ENCODE data around the gene PBX4. TPM values are rescaled to one million over a fixed set of nuclear protein-coding genes. Genes with fewer than 3 reads are reported as not detected.

The PBX4 gene, protein sequence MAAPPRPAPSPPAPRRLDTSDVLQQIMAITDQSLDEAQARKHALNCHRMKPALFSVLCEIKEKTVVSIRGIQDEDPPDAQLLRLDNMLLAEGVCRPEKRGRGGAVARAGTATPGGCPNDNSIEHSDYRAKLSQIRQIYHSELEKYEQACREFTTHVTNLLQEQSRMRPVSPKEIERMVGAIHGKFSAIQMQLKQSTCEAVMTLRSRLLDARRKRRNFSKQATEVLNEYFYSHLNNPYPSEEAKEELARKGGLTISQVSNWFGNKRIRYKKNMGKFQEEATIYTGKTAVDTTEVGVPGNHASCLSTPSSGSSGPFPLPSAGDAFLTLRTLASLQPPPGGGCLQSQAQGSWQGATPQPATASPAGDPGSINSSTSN
- not detected in 2 replicates for total RNA-seq

DNA sequence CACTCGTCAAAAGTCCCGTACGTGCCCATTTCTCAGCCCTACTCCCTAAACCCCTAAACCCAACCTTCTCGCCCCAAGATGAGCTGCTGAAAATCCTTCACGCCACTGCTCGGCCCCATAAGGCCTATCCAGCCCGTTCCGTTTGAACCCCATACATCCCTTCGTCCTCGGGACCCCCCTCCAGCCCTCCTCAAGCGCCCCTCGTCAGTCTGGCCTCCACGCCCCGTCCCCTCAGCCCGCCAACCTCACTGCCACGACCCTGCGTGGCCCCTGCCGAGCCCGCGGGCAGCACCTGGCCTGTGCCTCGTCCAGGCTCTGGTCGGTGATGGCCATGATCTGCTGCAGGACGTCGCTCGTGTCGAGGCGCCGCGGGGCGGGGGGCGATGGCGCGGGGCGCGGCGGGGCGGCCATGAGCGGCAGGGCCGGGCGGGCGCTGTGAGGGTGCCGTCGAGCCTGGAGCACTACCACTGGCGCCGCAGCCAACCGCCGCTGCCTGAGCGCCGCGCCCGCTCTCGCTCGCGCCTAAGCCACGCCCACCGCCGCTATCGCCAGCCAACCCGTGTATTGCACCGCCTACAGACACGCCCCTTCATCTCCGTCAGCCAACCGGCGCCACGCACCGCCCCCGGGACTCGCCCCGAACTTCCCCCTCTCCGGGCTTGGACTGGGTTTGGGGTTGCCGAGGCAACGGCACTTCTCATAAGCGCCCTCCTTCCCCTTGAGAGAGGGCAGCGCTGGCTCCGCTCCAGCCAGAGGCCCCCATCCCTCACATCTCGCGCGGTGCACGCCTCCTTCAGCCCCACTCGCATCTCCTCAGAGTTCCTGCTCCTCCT lies at the start of gene PBX4:
Gene PBX4 (minus strand): TSS at position 469 of the 833 bp plus-strand sequence. CDS start 58 bp downstream, at position 411.

DNA sequence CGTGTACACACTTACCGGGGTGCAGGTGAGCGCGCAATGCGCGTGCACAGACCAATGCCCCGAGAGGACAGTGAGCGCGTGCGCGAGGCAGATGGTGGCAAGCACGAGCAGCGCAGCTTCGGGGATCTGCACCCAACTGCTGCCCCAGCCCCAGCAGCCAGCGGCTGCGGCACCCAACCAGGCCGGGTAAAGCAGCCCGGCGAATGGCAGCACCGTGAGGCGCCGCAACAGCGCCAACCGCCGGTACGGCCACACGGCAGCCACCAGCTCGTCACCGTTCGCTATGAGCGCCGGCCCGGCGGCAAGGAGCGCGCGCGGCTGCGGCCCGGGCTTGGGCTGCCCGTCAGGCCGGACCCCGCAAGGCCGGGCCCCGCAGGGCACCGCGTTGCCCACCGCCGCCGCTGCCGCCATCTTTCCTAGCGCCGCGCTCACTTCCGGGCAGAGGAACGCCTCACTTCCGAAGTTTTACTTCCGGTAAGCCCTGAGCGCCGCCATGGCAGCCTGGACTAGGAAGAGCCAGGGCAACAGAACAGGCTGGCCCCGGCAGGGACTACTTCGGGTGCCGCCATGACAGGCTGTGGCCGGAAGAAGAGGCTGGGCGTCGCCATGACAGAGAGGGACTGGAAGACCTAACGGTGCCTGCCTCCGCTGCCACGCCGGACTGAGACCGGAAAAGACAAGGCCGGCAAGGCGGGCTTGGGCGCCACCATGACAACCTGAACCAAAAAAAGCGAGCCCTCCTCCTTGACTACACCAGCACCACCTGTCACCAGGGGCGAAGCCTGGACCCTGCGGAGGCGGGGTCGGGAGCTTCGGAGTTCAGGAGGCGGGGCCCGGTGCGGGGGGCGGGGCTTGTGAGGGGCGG lies 45.0 kb upstream of the PBX4 start, which contains the start of gene ATP13A1:
Gene ATP13A1 (minus strand): TSS at position 421 of the 865 bp plus-strand sequence. CDS start 10 bp downstream, at position 411.

DNA sequence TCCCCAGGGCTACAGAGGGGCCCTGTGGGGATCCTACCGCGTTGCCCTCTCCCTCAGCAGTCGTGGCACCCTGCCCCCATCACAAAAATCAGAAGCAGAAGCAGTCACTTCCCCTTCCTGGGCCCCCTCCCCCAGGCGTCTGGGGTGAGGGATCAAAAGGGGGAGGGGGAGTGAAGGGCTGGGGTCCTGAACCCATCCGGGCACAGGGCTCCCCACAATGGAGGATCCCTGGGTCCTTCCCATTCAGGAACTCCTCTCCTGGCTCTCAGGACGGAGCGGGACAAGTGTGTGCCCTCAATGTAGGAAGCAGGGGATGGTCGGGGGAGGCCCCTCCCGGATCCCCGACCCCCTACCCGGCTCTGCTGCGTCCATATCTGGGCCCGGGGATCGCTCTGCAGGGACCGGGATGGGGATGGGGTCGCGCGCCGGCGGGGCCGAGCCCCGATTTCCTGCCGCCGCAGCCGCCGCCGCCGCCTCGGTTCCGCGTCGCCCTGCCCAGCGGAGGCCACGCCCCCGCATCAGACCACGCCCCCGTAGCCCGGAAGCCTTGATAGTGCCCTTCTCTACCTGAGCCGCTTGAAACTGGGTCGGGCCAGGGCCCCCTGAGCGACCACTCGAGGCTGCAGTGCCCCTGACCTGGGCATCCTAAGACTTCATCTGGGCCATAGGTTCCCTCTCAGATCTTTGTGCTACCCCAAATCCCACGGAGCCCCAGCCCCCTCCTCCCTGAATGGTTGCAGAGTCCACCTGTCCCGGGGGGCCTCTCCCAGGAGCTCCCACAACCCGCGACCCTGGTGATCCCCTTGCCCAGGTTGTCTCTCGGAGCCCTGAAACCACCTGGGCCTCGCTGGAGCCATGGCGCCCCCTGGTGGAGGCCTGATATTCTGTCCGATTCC lies 24.9 kb upstream of the PBX4 start, which contains the start of gene GMIP:
Gene GMIP (minus strand): TSS at position 500 of the 896 bp plus-strand sequence. CDS start 128 bp downstream, at position 372.

DNA sequence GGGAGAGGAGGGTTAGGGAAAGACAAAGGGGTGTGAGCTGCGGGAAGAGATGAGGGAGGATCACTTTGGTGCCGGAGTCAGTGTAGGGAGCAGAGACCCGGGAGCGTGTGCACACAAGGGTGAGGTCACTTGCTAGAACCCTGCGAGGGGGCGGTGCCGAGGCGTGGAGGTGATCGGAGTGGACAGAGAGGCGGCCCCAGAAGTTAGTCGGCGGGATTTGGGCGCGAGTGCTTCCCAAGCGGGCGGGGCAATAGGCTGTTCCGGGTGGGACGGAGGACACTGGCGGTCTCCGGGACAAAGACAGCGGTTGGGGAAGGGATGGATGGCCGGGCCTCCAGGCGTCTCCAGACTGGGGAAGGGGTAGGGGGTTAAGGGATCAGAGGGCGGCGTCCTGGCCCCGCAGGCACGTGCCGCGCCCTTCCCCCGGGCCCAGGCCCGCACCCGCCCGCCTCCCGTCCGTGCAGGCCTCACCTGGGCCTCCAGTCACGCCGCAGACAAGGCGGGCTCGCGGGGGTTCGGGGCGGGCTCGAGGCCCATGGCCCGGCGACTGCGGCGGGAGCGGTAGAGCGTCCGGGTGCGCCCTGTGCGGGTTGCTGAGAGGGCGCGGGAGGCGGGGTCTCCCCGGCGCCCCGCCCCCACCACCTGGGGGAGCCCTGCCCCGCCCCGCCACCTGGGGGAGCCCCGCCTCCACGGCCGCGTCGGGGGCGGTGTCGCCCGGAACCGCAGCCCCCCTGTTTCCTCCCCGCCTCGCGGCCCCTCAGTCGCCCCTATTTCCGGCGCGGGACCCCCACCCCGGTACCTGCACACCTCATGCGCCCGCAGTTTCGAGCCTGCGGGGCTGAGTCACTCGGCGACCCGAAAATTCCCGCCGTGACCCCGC lies 9.4 kb upstream of the PBX4 start, which contains the start of gene LPAR2:
Gene LPAR2 (minus strand): TSS at position 600 of the 880 bp plus-strand sequence. CDS start 945 bp downstream, outside the sequence.

DNA sequence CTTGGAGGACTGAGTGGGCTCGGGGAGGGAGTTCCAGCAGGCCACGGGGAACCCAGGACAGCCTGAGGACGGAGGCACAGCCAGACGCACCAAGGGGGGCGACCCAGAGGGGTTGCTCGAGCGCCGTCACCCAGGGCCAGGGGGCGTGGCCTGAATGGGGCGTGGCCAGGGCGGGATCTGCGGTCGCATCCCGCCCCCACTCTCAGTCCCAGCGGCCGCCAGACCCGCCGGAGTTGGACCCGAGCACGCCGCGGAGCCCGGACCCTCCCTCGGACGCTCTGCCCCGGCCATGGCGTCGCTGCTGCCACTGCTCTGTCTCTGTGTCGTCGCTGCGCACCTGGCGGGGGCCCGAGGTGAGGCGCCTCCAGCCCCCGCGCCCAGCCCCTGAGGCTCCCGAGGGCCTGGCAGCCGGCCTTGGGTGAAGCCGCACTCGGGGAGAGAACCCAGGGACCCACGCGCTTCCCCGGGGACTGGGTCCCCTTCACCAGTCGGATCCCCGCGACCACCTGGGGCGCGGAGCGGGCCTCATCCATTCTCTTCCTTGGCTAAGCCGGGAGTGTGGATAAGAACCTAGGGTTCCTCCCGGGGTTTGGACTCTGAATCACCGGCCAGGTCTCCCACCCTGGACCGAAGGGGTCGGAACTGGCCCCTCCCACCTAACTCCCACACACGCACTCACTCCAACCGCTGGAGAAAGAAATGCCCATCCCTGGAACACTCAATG lies 80.3 kb downstream of the PBX4 start, which contains the start of gene CILP2:
Gene CILP2 (plus strand): TSS at position 205 of the 724 bp plus-strand sequence. CDS start 85 bp downstream, at position 290.

DNA sequence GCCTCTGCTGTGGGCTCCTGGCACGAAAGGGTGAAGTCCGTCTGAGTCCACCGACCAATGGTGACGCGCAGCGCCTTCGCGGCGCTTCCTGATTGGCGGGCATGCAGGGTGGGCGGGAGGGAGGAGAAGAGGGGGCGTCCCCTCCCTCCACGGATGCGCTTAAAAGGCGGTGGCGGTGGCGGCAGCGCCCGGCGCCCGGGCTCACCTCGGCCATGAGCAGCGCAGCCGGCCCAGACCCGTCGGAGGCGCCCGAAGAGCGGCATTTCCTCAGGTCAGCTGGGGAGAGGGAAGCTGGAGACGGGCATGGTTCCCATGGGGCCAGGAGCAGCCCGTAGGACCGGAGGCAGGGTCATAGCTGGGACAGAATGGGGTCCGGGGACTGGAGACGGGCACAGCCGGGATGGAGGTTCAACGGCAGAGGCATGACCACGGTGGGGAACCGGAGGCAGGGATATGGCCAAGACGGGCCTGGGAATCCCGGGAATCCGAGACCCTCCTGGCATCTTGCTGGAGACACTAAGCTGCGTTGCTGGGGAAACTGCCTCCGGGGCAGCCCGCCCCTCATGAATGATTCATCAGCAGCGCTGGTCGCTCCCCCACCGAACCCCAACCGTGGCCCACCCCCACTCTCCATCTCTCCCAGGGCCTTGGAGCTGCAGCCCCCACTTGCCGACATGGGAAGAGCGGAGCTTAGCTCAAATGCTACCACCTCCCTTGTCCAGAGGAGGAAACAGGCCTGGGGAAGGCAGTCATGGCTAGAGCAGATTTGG lies 89.6 kb downstream of the PBX4 start, which contains the start of gene YJEFN3:
Gene YJEFN3 (plus strand): TSS at position 191 of the 770 bp plus-strand sequence. CDS start 22 bp downstream, at position 213.

DNA sequence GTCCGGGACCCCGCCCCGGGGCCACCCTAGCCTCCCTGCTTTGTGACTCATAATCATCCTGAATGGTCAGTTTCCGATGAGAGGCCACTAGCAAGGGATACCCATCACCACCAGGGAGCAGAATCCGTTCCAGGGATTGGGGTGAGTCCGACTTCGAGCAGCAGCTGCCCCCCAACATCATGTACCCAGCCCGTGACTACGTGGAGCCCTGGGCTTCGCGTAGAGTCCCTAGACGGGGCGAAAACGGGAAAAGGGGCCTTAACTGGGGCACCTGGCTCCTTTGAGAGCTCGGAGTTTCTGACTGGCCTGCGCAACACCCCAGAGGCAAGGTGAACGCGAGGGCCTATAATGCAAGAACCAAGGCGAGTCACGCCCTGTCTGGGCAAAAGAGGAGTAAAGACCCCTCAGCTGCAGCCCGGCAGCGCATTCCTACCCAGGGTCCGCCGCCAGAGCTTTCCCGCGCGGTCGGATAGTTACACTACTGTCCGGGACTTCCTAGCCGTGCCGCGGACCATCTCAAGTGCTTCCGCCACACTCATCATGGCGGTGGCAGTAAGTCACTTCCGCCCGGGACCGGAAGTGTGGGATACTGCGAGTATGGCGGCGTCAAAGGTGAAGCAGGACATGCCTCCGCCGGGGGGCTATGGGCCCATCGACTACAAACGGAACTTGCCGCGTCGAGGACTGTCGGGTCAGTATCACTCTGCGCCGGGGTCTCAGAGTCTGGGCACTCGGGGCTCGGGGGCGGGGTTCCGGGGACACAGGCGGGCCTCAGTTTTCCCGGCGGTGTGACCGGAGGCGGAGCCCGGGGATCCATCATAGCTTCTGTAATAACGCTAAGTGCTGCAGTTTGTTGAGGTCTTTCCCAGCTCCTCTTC lies 102.6 kb downstream of the PBX4 start, which contains the start of gene NDUFA13:
Gene NDUFA13 (plus strand): TSS at position 584 of the 878 bp plus-strand sequence. CDS start 14 bp downstream, at position 598.

DNA sequence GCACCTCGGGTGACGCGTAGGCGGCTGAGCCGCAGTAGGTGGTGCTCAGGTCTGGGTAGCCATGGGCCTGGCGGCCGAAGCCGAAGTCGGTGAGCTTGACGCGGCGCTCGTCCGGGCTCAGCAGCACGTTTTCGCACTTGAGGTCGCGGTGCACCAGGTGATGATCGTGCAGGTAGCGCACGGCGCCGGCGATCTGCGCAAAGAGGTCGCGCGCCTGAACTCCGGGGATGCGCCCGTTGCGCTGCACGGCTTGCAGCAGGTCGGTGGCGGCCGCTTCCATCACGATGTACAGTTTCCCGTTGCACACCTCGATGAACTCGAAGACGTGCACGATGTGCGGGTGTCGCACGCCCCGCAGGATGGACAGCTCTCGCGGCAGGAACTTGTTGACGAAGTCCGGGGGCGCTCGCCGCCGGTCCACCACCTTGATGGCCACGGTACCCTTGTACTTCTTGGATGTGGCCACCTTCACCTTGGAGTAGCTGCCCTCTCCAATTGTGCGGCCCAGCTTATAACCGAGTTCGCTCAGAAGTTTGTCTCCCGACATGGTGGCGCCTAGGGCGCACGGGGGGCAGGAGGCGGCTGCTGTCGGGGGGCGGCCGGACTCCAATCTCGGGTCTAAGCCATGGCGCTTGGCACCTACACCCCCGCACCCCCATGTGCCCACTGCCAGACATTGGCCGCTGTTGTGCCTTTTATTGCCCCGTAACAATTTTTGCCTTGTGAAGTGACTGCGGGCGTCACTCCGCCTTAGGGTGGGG lies 103.4 kb downstream of the PBX4 start, which contains the start of gene TSSK6:
Gene TSSK6 (minus strand): TSS at position 668 of the 761 bp plus-strand sequence. CDS start 121 bp downstream, at position 547.

Other genes with a start within 250 kb of the PBX4 start
- 43.1 and 51.7 TPM in 2 replicates for gene GATAD2A, start 213.0 kb downstream of the PBX4 start, total RNA-seq
- 1.6 TPM in 1 of 2 replicates, not detected in the other for gene TSSK6, start 103.1 kb downstream of the PBX4 start, total RNA-seq
- 30.1 and 82.9 TPM in 2 replicates for gene NDUFA13, start 102.5 kb downstream of the PBX4 start, total RNA-seq
- gene YJEFN3, start 89.8 kb downstream of the PBX4 start, total RNA-seq, result under 0.01 and 0.18 TPM in 2 replicates
- 0.36 and 0.97 TPM in 2 replicates for gene CILP2, start 80.4 kb downstream of the PBX4 start, total RNA-seq
- gene LPAR2, start 9.5 kb upstream of the PBX4 start, total RNA-seq, result 1.1 and 2.9 TPM in 2 replicates
- gene GMIP, start 25.0 kb upstream of the PBX4 start, total RNA-seq, result 4.7 and 13.4 TPM in 2 replicates
- 69.7 and 112 TPM in 2 replicates for gene ATP13A1, start 45.0 kb upstream of the PBX4 start, total RNA-seq
- 4.3 and 5.3 TPM in 2 replicates for gene ZNF101, start 50.2 kb upstream of the PBX4 start, total RNA-seq
- gene ZNF14, start 114.4 kb upstream of the PBX4 start, total RNA-seq, result 2.5 and 2.9 TPM in 2 replicates
- gene ZNF506, start 203.1 kb upstream of the PBX4 start, total RNA-seq, result 11.2 and 15.2 TPM in 2 replicates
- gene ZNF253, start 247.2 kb upstream of the PBX4 start, total RNA-seq, result 2.3 and 3.2 TPM in 2 replicates